Measurements from ENCODE around the gene RIPOR2. TPM values are rescaled to one million over a fixed set of nuclear protein-coding genes. Genes with fewer than 3 reads are reported as not detected.

Gene RIPOR2
- total and polyA plus RNA-seq, 2 experiments from 2014 or later = 9.5 to 22.5 TPM

DNA sequence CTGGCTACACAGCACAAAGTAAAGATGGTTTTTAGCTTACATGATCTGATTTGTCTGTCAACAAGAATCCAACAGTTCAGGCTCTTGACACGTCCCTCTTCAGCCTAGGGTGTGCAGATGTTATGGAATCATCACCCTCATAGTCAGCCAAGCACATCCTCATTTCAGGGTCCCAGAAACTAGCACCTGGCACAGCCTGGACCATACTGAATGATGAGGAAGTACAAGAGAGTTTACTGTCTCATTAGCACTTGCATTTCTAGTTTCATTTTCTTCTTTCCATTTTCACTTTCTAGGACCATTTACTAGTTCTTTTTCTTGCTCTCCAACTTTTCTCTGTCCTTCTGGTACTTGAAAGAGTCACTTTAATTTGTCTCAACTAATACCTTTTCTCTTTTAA is 6.5 kb downstream of the RIPOR2 start (continued):
- TF ChIP-seq, protein P1, sequence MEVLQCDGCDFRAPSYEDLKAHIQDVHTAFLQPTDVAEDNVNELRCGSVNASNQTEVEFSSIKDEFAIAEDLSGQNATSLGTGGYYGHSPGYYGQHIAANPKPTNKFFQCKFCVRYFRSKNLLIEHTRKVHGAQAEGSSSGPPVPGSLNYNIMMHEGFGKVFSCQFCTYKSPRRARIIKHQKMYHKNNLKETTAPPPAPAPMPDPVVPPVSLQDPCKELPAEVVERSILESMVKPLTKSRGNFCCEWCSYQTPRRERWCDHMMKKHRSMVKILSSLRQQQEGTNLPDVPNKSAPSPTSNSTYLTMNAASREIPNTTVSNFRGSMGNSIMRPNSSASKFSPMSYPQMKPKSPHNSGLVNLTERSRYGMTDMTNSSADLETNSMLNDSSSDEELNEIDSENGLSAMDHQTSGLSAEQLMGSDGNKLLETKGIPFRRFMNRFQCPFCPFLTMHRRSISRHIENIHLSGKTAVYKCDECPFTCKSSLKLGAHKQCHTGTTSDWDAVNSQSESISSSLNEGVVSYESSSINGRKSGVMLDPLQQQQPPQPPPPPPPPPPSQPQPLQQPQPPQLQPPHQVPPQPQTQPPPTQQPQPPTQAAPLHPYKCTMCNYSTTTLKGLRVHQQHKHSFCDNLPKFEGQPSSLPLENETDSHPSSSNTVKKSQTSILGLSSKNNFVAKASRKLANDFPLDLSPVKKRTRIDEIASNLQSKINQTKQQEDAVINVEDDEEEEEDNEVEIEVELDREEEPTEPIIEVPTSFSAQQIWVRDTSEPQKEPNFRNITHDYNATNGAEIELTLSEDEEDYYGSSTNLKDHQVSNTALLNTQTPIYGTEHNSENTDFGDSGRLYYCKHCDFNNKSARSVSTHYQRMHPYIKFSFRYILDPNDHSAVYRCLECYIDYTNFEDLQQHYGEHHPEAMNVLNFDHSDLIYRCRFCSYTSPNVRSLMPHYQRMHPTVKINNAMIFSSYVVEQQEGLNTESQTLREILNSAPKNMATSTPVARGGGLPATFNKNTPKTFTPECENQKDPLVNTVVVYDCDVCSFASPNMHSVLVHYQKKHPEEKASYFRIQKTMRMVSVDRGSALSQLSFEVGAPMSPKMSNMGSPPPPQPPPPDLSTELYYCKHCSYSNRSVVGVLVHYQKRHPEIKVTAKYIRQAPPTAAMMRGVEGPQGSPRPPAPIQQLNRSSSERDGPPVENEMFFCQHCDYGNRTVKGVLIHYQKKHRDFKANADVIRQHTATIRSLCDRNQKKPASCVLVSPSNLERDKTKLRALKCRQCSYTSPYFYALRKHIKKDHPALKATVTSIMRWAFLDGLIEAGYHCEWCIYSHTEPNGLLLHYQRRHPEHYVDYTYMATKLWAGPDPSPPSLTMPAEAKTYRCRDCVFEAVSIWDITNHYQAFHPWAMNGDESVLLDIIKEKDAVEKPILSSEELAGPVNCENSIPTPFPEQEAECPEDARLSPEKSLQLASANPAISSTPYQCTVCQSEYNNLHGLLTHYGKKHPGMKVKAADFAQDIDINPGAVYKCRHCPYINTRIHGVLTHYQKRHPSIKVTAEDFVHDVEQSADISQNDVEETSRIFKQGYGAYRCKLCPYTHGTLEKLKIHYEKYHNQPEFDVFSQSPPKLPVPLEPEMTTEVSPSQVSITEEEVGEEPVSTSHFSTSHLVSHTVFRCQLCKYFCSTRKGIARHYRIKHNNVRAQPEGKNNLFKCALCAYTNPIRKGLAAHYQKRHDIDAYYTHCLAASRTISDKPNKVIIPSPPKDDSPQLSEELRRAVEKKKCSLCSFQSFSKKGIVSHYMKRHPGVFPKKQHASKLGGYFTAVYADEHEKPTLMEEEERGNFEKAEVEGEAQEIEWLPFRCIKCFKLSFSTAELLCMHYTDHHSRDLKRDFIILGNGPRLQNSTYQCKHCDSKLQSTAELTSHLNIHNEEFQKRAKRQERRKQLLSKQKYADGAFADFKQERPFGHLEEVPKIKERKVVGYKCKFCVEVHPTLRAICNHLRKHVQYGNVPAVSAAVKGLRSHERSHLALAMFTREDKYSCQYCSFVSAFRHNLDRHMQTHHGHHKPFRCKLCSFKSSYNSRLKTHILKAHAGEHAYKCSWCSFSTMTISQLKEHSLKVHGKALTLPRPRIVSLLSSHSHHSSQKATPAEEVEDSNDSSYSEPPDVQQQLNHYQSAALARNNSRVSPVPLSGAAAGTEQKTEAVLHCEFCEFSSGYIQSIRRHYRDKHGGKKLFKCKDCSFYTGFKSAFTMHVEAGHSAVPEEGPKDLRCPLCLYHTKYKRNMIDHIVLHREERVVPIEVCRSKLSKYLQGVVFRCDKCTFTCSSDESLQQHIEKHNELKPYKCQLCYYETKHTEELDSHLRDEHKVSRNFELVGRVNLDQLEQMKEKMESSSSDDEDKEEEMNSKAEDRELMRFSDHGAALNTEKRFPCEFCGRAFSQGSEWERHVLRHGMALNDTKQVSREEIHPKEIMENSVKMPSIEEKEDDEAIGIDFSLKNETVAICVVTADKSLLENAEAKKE (CRISPR knock-in tag; IDR thresholded peaks at IDR 0.05) = no peak
- TF ChIP-seq JUNB (IDR thresholded peaks at IDR 0.05; ENCODE audit: unreplicated experiment) = no peak

DNA sequence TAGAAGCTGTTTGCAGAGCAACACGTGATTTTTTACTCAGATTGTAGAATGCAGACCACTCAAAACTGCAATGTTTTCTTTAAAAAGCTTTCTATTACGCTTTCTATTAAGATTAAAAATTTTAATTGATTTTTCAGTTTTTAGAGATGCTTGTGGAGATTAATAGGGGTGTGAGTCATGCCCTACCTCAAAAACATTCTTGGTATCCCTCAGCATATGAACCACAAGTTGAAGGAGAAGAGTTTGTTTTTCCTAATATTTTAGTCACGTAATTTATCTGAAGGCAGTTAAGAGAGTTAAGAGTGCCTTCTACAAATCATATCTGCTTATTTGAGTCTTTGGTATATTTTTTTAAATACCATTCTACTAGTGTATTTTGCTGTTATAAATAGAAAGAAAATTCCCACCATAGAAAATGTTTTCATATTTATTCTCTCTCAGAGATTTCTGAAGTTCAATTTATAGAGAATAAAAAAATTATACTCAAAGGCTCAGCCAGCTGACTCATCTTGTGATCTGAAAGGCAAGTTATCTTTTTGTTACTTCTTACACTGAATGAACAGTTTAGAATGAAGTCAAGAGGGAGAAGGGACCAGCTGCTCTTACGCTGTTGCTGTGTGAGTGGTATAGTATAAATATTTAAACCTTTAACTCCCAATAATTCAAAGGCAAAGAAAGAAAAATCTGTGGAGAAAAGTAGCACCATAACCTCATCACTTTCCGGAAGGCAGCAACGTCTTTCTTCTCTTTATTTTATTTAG is 7.6 kb downstream of the RIPOR2 start:
- Histone ChIP-seq H3K36me3 (ENCODE audit: insufficient read depth) (no peaks in the 10 kb centered on the region), H3K79me2 (replicated peaks; ENCODE audit: insufficient read depth) (peaks cover 44% of the 10 kb centered on the region), H3K4me2 (no peak overlapping the region), H2AFZ (no peak overlapping the region), H3K27ac (ENCODE audit: low read depth) (no peak overlapping the region; the same call in 1 of the 2 replicates), H3K9me2 (ENCODE audit: insufficient read depth) (0 out of 2 replicates have a peak, but pooled peaks cover 6% of the 10 kb centered on the region), H3K4me1 (ENCODE audit: insufficient read depth) (peaks cover 61% of the 10 kb centered on the region), H3F3A (replicated peaks; ENCODE audit: low read depth) (no peaks in the 10 kb centered on the region; the same call in 1 of the 2 replicates), H3K4me3 (no peak overlapping the region), H3K27me3 (ENCODE audit: insufficient read depth) (no peaks in the 10 kb centered on the region), H4K20me1 (replicated peaks; ENCODE audit: insufficient read depth) (no peaks in the 10 kb centered on the region)
- no peak for DNase-seq (ENCODE audit: low spot score)
- H3K4me3 Mint-ChIP-seq = no peak overlapping the region
- no peaks in the 10 kb centered on the region for H3K27me3 Mint-ChIP-seq (ENCODE audit: insufficient read depth, low read depth, poor library complexity)
- ATAC-seq = no peak
- peaks cover 67% of the 10 kb centered on the region for H3K4me1 Mint-ChIP-seq
- H3K27ac Mint-ChIP-seq = no peak overlapping the region
- H3K36me3 Mint-ChIP-seq (ENCODE audit: low read depth) = peaks cover 5% of the 10 kb centered on the region
- peaks cover 4% of the 10 kb centered on the region; the same call in 1 of the 3 replicates for H3K9me3 Mint-ChIP-seq
- TF ChIP-seq EZH2 (IDR thresholded peaks at IDR 0.05; ENCODE audit: low read depth, unreplicated experiment) = no peak
- no peak for TF ChIP-seq POLR2AphosphoS5 (IDR thresholded peaks at IDR 0.05; ENCODE audit: low read depth)
- no peak for TF ChIP-seq EZH2phosphoT487 (IDR thresholded peaks at IDR 0.05; ENCODE audit: unreplicated experiment)
- no peak for TF ChIP-seq ZNF331 (CRISPR knock-in tag; IDR thresholded peaks at IDR 0.05; ENCODE audit: low read depth)
- no peak for TF ChIP-seq NANOG (IDR thresholded peaks at IDR 0.05; ENCODE audit: borderline replicate concordance)
- no peak for TF ChIP-seq CTCF (conservative IDR thresholded peaks at IDR 0.05; ENCODE audit: low read depth in 2 of 2)
- TF ChIP-seq REST (IDR thresholded peaks at IDR 0.05; ENCODE audit: unreplicated experiment) = no peak

Measured in GM23338 (cell line).